Dermis blood vessel endothelial cell (primary cell): Measurements from ENCODE around the gene KHDC4. TPM values are rescaled to one million over a fixed set of nuclear protein-coding genes. Genes with fewer than 3 reads are reported as not detected.

Experiments
- DNase-seq: peaks from one replicate; pipeline ENCODE4 v3.0.0; 2010
- total RNA-seq: library from RNA; depleted of rRNA; stranded (reverse); fragments of >200 nt; gene quantifications from 2 replicates; pipeline ENCODE4 v1.2.3, GENCODE V29; 2014

KHDC4 gene
- total RNA-seq, 1 donor from 2014 or later, result 32.8 TPM

- peak; percentile 49 for DNase-seq
Measured at GRCh38 chr1:155968670-155969069, 34.5 kb upstream of the KHDC4 start.

- no peak for DNase-seq
Measured at GRCh38 chr1:155968051-155968400, 33.8 kb upstream of the KHDC4 start.

- peak; percentile 86 for DNase-seq
Measured at GRCh38 chr1:155967341-155968050, 33.3 kb upstream of the KHDC4 start.

- DNase-seq, result no peak
Measured at GRCh38 chr1:155966750-155967149, 32.5 kb upstream of the KHDC4 start.

GRCh38 chr1:155966135-155966534 is 31.9 kb upstream of the KHDC4 start:
- DNase-seq, result no peak

GRCh38 chr1:155964193-155964592 is 30.0 kb upstream of the KHDC4 start:
- DNase-seq, result no peak

- peak; percentile 58 for DNase-seq
Measured at GRCh38 chr1:155962599-155963211, 28.5 kb upstream of the KHDC4 start.

- peak; percentile 98 for DNase-seq
Measured at GRCh38 chr1:155961937-155962336, 27.7 kb upstream of the KHDC4 start.

GRCh38 chr1:155960081-155960745 is 26.0 kb upstream of the KHDC4 start:
- DNase-seq, result no peak

GRCh38 chr1:155957411-155957915 is 23.2 kb upstream of the KHDC4 start:
- no peak for DNase-seq

GRCh38 chr1:155954645-155955044 is 20.4 kb upstream of the KHDC4 start:
- no peak for DNase-seq

- no peak for DNase-seq
Measured at GRCh38 chr1:155952505-155952890, 18.3 kb upstream of the KHDC4 start.

GRCh38 chr1:155951753-155952504 is 17.7 kb upstream of the KHDC4 start:
- DNase-seq, result no peak

GRCh38 chr1:155950829-155951228 is 16.6 kb upstream of the KHDC4 start:
- no peak for DNase-seq

GRCh38 chr1:155947741-155948140 is 13.5 kb upstream of the KHDC4 start:
- no peak for DNase-seq

GRCh38 chr1:155947292-155947691 is 13.1 kb upstream of the KHDC4 start:
- DNase-seq, result no peak

- no peak for DNase-seq
Measured at GRCh38 chr1:155946633-155947219, 12.5 kb upstream of the KHDC4 start.

- DNase-seq, result no peak
Measured at GRCh38 chr1:155944444-155944799, 10.2 kb upstream of the KHDC4 start.

- no peak for DNase-seq
Measured at GRCh38 chr1:155942578-155943141, 8.4 kb upstream of the KHDC4 start.

- no peak for DNase-seq
Measured at GRCh38 chr1:155941845-155942531, 7.8 kb upstream of the KHDC4 start.

- DNase-seq, result no peak
Measured at GRCh38 chr1:155940993-155941844, 7.0 kb upstream of the KHDC4 start, which contains the start of gene RXFP4. RXFP4 (plus strand) TSS chr1:155941638; CDS start chr1:155941710, 72 bp downstream.
